ENCODE data around the gene CLEC10A.
"Not testable (repeated sequence)": the region's sequence is repeated elsewhere in the genome, so short reads cannot be mapped to it uniquely, and the experiment has no call there.

The CLEC10A gene

GRCh38 chr17:7079581-7080455 is at the start of gene CLEC10A:
Gene CLEC10A (minus strand): TSS chr17:7080251. CDS start chr17:7078812, 1,439 bp downstream.
- DNase-seq (ENCODE audit: low read depth, low spot score) = no peak

- DNase-seq (ENCODE audit: low read depth, low spot score) = no peak
These were observed 49.3 kb upstream of the CLEC10A start for GRCh38 chr17:7129311-7129710.

- no peak for DNase-seq (ENCODE audit: low read depth, low spot score)
These were observed 48.1 kb upstream of the CLEC10A start for GRCh38 chr17:7128160-7128559.

- DNase-seq (ENCODE audit: low read depth, low spot score) = not testable (repeated sequence)
These were observed 47.5 kb upstream of the CLEC10A start for GRCh38 chr17:7127501-7127900.

GRCh38 chr17:7126386-7126785 is 46.3 kb upstream of the CLEC10A start:
- DNase-seq (ENCODE audit: low read depth, low spot score) = not testable (repeated sequence)

GRCh38 chr17:7124923-7125322 is 44.9 kb upstream of the CLEC10A start:
- no peak for DNase-seq (ENCODE audit: low read depth, low spot score)

GRCh38 chr17:7123844-7124243 is 43.8 kb upstream of the CLEC10A start:
- DNase-seq (ENCODE audit: low read depth, low spot score) = no peak

- DNase-seq (ENCODE audit: low read depth, low spot score) = no peak
These were observed 42.3 kb upstream of the CLEC10A start for GRCh38 chr17:7122381-7122780.

- DNase-seq (ENCODE audit: low read depth, low spot score) = not testable (repeated sequence)
These were observed 40.6 kb upstream of the CLEC10A start for GRCh38 chr17:7120635-7121034.

GRCh38 chr17:7120123-7120522 is 40.1 kb upstream of the CLEC10A start:
- no peak for DNase-seq (ENCODE audit: low read depth, low spot score)

GRCh38 chr17:7119314-7119713 is 39.3 kb upstream of the CLEC10A start:
- DNase-seq (ENCODE audit: low read depth, low spot score) = no peak

GRCh38 chr17:7114875-7115614 is 35.0 kb upstream of the CLEC10A start:
- DNase-seq (ENCODE audit: low read depth, low spot score) = no peak

GRCh38 chr17:7114241-7114874 is 34.3 kb upstream of the CLEC10A start, which contains the start of gene ASGR2:
Gene ASGR2 (minus strand): TSS chr17:7114822. CDS start chr17:7114240, 582 bp downstream.
- DNase-seq (ENCODE audit: low read depth, low spot score) = no peak

- DNase-seq (ENCODE audit: low read depth, low spot score) = no peak
These were observed 33.4 kb upstream of the CLEC10A start for GRCh38 chr17:7113273-7114071.

- no peak for DNase-seq (ENCODE audit: low read depth, low spot score)
These were observed 32.6 kb upstream of the CLEC10A start for GRCh38 chr17:7112510-7113108.

- DNase-seq (ENCODE audit: low read depth, low spot score) = no peak
These were observed 31.9 kb upstream of the CLEC10A start for GRCh38 chr17:7111784-7112509.

GRCh38 chr17:7110617-7111306 is 30.7 kb upstream of the CLEC10A start:
- DNase-seq (ENCODE audit: low read depth, low spot score) = no peak

- no peak for DNase-seq (ENCODE audit: low read depth, low spot score)
These were observed 29.6 kb upstream of the CLEC10A start for GRCh38 chr17:7109461-7110322.

GRCh38 chr17:7108981-7109380 is 28.9 kb upstream of the CLEC10A start:
- no peak for DNase-seq (ENCODE audit: low read depth, low spot score)

Data from smooth muscle cell of the brain vasculature (primary cell).